ENCODE measurements around the gene PSME2.

DNA sequence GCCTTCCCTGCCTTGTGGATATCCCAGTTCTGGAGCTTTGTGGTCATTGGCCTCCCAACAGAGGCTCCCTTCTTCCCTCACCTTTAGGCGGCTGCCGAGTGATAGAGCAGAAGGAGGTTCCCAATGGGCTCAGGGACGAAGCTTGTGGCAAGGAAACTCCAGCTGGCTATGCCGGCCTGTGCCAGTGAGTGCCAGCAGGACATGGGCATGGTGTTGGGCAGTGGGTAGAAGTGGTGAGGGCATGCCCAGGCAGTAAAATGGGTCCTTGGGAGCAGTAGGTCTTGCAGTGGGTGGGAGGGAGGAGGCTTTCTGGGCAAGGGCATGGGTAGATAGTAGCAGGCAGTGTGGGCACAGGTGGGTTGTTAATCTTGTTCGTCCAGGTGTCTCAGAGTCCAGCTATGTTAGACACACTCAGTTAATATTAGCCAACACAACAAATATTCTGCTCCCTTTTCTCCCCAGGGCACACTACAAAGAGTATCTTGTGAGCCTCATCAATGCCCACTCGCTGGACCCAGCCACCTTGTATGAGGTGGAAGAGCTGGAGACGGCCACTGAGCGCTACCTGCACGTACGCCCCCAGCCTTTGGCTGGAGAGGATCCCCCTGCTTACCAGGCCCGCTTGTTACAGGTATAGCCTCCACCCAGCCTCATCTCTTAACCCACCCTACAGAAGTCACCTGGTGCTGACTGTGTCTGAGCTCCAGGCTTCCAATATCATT is 13.5 kb upstream of the PSME2 start:
- TF ChIP-seq, protein P1, sequence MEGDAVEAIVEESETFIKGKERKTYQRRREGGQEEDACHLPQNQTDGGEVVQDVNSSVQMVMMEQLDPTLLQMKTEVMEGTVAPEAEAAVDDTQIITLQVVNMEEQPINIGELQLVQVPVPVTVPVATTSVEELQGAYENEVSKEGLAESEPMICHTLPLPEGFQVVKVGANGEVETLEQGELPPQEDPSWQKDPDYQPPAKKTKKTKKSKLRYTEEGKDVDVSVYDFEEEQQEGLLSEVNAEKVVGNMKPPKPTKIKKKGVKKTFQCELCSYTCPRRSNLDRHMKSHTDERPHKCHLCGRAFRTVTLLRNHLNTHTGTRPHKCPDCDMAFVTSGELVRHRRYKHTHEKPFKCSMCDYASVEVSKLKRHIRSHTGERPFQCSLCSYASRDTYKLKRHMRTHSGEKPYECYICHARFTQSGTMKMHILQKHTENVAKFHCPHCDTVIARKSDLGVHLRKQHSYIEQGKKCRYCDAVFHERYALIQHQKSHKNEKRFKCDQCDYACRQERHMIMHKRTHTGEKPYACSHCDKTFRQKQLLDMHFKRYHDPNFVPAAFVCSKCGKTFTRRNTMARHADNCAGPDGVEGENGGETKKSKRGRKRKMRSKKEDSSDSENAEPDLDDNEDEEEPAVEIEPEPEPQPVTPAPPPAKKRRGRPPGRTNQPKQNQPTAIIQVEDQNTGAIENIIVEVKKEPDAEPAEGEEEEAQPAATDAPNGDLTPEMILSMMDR (IDR thresholded peaks at IDR 0.05) = no peak
- TF ChIP-seq POLR2A (IDR thresholded peaks at IDR 0.05) = no peak

Data from heart left ventricle (tissue), 13 donors.